Stimulated activated CD4-positive, alpha-beta T cell treated with anti-CD3 and anti-CD28 coated beads, Interleukin-15, amount 100 ng/mL, for 48 hours (primary cell): ENCODE data around the gene FAM32A.

Experiments
- DNase-seq, 2 donors: peaks; one replicate each; pipeline ENCODE4 v3.0.0-alpha.2; 2020; ENCODE audit warnings: low read depth in 2 of 2

Gene FAM32A

DNA sequence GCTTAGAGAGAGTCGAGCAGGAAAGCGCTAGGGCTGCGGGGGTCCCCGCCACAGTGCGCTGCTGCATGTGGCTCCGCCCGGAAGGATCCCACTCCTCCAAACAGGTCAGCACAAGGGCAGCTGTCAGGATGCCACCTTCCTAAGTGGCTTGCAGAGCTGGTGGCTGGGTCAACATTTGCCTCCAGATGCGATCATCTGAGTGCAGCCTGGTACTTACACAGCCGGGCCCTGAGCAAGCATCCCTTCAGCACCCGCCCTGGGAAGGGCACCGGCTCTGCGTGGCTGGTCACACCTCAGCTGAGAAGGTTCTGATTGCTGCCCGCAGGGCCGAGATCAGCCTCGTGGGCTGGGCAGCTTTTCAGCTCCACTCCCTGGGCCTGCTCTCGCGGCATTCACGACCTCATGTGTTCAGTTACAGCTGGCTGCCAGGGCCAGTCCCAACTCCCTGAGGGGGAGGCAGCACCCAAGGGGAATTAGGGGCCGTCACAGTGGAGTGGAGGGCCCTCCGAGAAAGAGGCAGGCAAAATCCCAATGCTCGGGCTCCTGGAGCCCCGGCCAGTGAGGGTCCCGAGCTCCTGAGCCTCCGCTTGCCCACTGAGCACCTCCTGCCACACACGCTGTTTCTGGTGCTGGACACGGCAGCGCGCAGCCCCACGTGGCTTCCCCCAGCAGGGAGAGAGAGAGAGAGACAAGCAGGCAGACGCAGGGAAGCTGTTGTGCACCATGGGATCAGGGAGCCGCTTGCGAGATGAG is 39.3 kb downstream of the FAM32A start:
- DNase-seq, result no peak

- DNase-seq, result no peak
Measured at GRCh38 chr19:16225279-16226183, 40.3 kb downstream of the FAM32A start.

- no peak for DNase-seq
Measured at GRCh38 chr19:16226184-16226591, 41.0 kb downstream of the FAM32A start.

DNA sequence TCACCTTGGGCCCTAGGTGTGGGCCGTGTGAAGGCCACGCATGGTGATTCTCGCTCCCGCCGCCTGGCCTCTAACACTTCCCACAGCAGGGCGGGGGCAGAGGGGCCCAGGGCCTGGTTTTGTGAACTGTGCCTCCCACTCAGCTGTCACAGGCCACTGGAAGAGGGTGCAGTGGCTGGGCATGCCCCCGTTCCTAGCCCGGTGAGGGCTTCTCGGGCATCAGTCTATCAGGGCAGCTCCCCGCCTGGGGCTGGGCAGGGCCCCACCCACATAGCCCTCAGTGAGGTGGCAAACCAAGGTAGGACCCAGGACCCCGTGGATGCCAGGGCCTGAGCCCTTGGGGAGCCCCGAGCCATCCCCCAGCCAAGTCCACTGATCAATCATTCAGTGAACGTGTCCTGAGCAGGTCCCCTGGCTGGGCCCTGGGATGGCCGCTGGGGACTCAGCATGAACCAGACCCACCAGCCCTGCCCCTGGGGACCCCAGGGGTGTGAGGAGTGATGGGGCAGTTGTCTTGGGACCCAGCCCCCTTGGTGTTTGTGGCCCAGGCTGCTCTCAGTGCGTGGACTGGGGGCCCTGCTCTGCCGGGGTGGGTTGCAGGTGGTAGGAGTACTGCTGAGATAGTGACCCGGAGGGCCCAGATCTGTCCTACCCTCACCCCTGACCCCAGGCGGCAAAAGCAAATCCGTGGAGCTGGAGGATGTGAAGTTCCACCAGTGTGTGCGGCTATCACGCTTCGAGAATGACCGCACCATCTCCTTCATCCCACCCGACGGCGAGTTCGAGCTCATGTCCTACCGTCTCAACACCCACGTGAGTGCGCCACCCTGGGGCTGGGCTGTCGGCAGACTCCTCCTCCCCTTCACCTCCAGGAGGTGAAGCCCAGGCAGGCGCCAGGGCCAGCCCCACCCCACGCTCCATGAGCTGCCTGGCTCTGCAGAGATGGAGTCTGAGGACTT is 41.9 kb downstream of the FAM32A start:
- no peak for DNase-seq

GRCh38 chr19:16227837-16228636 is 42.8 kb downstream of the FAM32A start:
- no peak for DNase-seq

DNA sequence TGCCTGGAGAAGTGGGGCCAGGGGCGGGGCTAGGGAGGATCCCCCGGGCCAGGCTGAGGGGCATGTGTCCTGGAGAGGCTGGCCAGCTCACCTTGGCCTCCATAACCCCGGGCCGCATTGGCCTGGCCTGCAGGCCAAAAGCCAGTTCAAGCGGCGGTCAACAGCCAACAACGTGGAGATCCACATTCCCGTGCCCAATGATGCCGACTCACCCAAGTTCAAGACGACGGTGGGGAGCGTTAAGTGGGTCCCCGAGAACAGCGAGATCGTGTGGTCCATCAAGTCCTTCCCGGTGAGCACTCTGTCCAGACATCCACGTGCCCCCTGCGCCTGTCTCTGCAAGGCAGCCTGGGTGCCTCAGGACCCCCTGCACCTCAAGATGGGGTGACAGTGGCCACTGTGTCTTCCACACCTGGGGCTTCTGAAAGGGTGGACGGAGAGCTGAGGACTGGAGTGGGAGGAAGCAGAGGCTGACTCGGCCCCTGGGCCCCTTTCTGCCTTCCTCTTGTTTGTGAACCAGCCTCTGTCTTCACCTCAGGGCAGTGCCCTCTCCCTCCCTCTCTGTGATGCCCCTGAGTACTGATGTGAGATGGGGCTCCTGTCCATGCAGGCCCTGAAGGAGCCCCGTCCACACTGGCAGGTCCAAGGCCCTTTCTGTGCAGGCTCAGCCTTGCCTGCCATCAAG is 43.6 kb downstream of the FAM32A start:
- no peak for DNase-seq

GRCh38 chr19:16229322-16229641 is 44.1 kb downstream of the FAM32A start:
- DNase-seq, result no peak

- no peak for DNase-seq
Measured at GRCh38 chr19:16232127-16232526, 46.9 kb downstream of the FAM32A start.

GRCh38 chr19:16232568-16232967 is 47.4 kb downstream of the FAM32A start:
- no peak for DNase-seq

- DNase-seq, result no peak
Measured at GRCh38 chr19:16233081-16233776, 48.0 kb downstream of the FAM32A start.

DNA sequence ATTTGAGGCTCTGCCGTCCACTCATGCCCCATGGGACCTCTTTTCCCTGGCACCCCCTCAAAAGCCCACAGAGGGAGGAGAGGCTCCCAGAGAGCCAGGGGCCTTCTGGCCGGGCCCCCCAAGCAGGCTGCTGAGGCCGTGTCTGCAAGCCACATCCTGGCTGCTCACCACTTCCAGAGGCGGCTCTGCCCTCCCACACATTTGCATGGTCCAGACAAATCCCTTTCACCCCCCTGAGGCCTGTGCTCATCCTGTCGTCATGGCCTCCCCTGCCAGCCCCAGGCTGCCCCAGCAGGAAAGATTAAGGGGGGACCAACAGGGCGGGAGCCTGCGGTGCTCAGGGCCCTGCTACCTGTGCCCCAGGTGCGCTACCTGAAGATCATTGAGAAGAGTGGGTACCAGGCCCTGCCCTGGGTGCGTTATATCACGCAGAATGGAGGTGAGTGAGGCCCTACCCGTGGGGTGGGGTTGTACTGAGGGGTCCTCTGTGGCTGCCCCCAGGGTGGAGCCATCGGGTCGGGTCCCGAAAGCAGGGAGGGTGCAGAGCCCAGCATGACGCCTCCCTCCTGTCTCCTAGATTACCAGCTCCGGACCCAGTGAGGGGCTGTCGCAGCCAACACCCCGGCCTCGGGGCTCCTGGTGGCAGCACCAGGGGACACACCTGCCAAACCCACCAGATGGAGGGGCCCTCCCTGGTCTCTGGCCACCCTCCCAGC is 48.8 kb downstream of the FAM32A start:
- no peak for DNase-seq

- no peak for DNase-seq
Measured at GRCh38 chr19:16234552-16235445, 49.6 kb downstream of the FAM32A start.

- DNase-seq, result no peak
Measured at GRCh38 chr19:16235811-16236652, 50.8 kb downstream of the FAM32A start.
